PC-9 (cell line): ENCODE measurements around the gene KCTD14.

ENCODE experiments used
- CTCF ChIP-seq: fragments of 200-600 bp; sonication (generic); conservative IDR thresholded peaks from 2 replicates; pipeline ENCODE4 v1.6.1; 2017; ENCODE audit warnings: mixed run types, antibody characterized with exemption, mild to moderate bottlenecking, moderate library complexity
- EZH2 ChIP-seq: fragments of 200-600 bp; sonication (generic); IDR thresholded peaks from 2 replicates; pipeline ENCODE4 v1.8.0; 2017; ENCODE audit warnings: antibody characterized with exemption, low read depth

GRCh38 chr11:78010304-78010703, 12.8 kb downstream of the KCTD14 start:
- no peak for TF ChIP-seq CTCF
- no peak for TF ChIP-seq EZH2
